Spleen (tissue), 11 donors: ENCODE results near the gene OPCML. TPM values are rescaled to one million over a fixed set of nuclear protein-coding genes. Genes with fewer than 3 reads are reported as not detected.

ENCODE experiments used
- DNase-seq: peaks from one replicate; pipeline ENCODE4 v3.0.0-alpha.2; 2020
- H3K27ac ChIP-seq, 8 donors: fragments of 200-600 bp; sonication (generic) in 7 of 8; 1 replicate in 4 of 8; 2 replicates in 4 of 8; pipeline versions ENCODE4 v1.5.0 to v1.8.0; 2016 to 2021; ENCODE audit warnings: inconsistent platforms in 4 of 8, mild to moderate bottlenecking in 4 of 8, moderate library complexity in 1 of 8
- H3K27me3 ChIP-seq, 7 donors: fragments of 200-600 bp; sonication (generic) in 6 of 7; replicated peaks in 1 of 7; 1 replicate in 4 of 7; 2 replicates in 3 of 7; pipeline versions ENCODE4 v1.5.0 to v1.8.0; 2016 to 2021; ENCODE audit warnings: inconsistent platforms in 3 of 7, mild to moderate bottlenecking in 1 of 7
- H3K36me3 ChIP-seq, 6 donors: fragments of 200-600 bp; sonication (generic) in 5 of 6; 1 replicate in 4 of 6; 2 replicates in 2 of 6; pipeline versions ENCODE4 v1.5.0 to v1.8.0; 2016 to 2021; ENCODE audit warnings: inconsistent platforms in 2 of 6
- H3K4me1 ChIP-seq, 6 donors: fragments of 200-600 bp; sonication (generic) in 5 of 6; 1 replicate in 3 of 6; 2 replicates in 3 of 6; pipeline versions ENCODE4 v1.5.0 to v1.8.0; 2016 to 2021; ENCODE audit warnings: inconsistent platforms in 3 of 6
- H3K4me3 ChIP-seq, 8 donors: fragments of 200-600 bp; sonication (generic) in 7 of 8; 1 replicate in 4 of 8; 2 replicates in 4 of 8; pipeline versions ENCODE4 v1.5.0 to v1.8.0; 2016 to 2021; ENCODE audit warnings: inconsistent platforms in 4 of 8, mild to moderate bottlenecking in 4 of 8, moderate library complexity in 2 of 8
- H3K9me3 ChIP-seq, 8 donors: fragments of 200-600 bp; sonication (generic) in 7 of 8; 1 replicate in 4 of 8; 2 replicates in 4 of 8; pipeline versions ENCODE4 v1.5.0 to v1.8.0; 2016 to 2021; ENCODE audit warnings: inconsistent platforms in 4 of 8
- CTCF ChIP-seq, 11 experiments: fragments of 200-600 bp in 7 of 11; fragments of 450-650 bp in 4 of 11; sonication (generic) in 4 of 11; IDR thresholded peaks in 8 of 11; conservative IDR thresholded peaks in 3 of 11; 1 replicate in 7 of 11; 2 replicates in 4 of 11; pipeline versions ENCODE4 v1.4.0 to v1.8.0; 2016 to 2021; ENCODE audit warnings: antibody characterized with exemption in 11 of 11, inconsistent platforms in 4 of 11, mild to moderate bottlenecking in 1 of 11
- POLR2A ChIP-seq, 3 donors: fragments of 450-650 bp; IDR thresholded peaks; one replicate each; pipeline ENCODE4 v1.5.1; 2017; ENCODE audit warnings: antibody characterized with exemption in 3 of 3, mild to moderate bottlenecking in 1 of 3
- POLR2AphosphoS5 ChIP-seq, 3 donors: sonication (generic); formaldehyde crosslinking; IDR thresholded peaks; one replicate each; pipeline ENCODE4 v1.5.1; 2017; ENCODE audit warnings: antibody characterized with exemption in 3 of 3
- WGBS, 5 donors: extraction: QIAGEN DNeasy Blood & Tissue Kit in 3 of 5; methylation state at CpG; one replicate each; pipeline versions ENCODE4 v1.1.5 to v1.1.7; 2013 to 2018; 5-methylcytosine and 5-hydroxymethylcytosine counted together
- intact Hi-C: fragments of 100-400 bp; cut with DNase I; formaldehyde crosslinking; loops from one replicate; pipeline ENCODE4 v1.15.0; 2023; ENCODE audit warnings: low total_unique reads
- polyA plus RNA-seq, 3 donors: library from polyadenylated mRNA; stranded (reverse); fragments of 200-250 nt; gene quantifications; one replicate each; pipeline ENCODE4 v1.2.1, GENCODE V29; 2013
- total RNA-seq, 7 donors: library from RNA; depleted of rRNA in 3 of 7; stranded (reverse); fragments of >200 nt in 3 of 7; fragmentation: NEBNext Ultra II Directional in 4 of 7; extraction: Animal tissue kit (Norgen Biotek cat#: 25700) in 4 of 7; gene quantifications; one replicate each; pipeline versions ENCODE4 v1.1.0 to v1.2.1, GENCODE V29; 2016 to 2021
- donor health status: healthy with polysubstance abuse.
- donor health status: DM: no; HTN: no; CAD: no; lungs with moderate emphysema.
- donor health status: DM: no; HTN: no; CAD: no.
- donor health status: Bipolar disorder and iron deficiency.
- donor health status: healthy.
- donor health status: DM: no; HTN: no; CAD: no.
- donor health status: DM: yes; HTN: yes; CAD: no.

OPCML gene
- total and polyA plus RNA-seq, 10 donors = 0.09 to 10.7 (median 3.1) TPM

GRCh38 chr11:133300666-133301065, 231.6 kb downstream of the OPCML start:
- Histone ChIP-seq H3K9me3 (peaks cover 0 to 6% (median 0%) of the 10 kb centered on the region in 8 donors), H3K4me3 (no peak overlapping the region), H3K36me3 (no peaks in the 10 kb centered on the region), H3K27me3 (no peaks in the 10 kb centered on the region), H3K4me1 (no peaks in the 10 kb centered on the region), H3K27ac (no peak overlapping the region)
- TF ChIP-seq POLR2AphosphoS5 (IDR thresholded peaks at IDR 0.05) = no peak
- TF ChIP-seq POLR2A (IDR thresholded peaks at IDR 0.05) = no peak
- intact Hi-C loops = no loop called here
- no peak for DNase-seq
- WGBS, 5 donors = 71 to 90% (median 83%) methylated on average over 3 of the region's 3 CpGs

DNA sequence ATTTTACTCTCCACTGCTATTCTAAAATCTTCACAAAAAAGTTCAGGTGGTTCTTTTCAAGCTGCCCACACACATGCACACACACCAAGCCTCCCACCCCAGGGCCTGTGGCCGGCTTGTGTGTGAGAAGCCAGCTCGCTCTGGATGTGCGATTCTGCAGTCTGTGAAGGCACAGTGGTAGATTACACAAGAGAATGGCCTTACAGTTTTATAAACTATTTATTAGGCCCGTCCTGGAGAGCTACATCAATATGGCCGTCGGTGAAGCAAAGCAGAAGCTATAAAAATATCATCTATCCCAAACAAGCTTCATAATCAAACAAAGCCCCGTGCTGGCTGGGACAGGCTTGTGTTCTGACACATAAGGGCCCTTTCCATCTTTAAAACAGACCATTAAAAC, 240.5 kb downstream of the OPCML start:
- TF ChIP-seq POLR2A (IDR thresholded peaks at IDR 0.05) (no peak), CTCF (IDR thresholded peaks at IDR 0.05 in 8 of 11, conservative IDR thresholded peaks at IDR 0.05 in 3 of 11) (no peak), POLR2AphosphoS5 (IDR thresholded peaks at IDR 0.05) (no peak)
- no peaks in the 10 kb centered on the region for H3K9me3 ChIP-seq
- no peaks in the 10 kb centered on the region for H3K27me3 ChIP-seq
- no peaks in the 10 kb centered on the region for H3K4me1 ChIP-seq
- H3K36me3 ChIP-seq = no peaks in the 10 kb centered on the region
- DNase-seq = no peak
- 72 to 85% (median 80%) methylated on average over 7 of the region's 7 CpGs for WGBS, 5 donors
- intact Hi-C loops = no loop called here
- no peak overlapping the region for H3K27ac ChIP-seq
- H3K4me3 ChIP-seq = no peak overlapping the region

- 76 to 83% (median 79%) methylated on average over 6 of the region's 6 CpGs for WGBS, 5 donors
- DNase-seq = no peak
- H3K4me1 ChIP-seq = no peaks in the 10 kb centered on the region
- H3K36me3 ChIP-seq = no peaks in the 10 kb centered on the region
- H3K4me3 ChIP-seq = no peak overlapping the region
- H3K27me3 ChIP-seq = no peaks in the 10 kb centered on the region
- TF ChIP-seq POLR2AphosphoS5 (IDR thresholded peaks at IDR 0.05) (no peak), POLR2A (IDR thresholded peaks at IDR 0.05) (no peak), CTCF (IDR thresholded peaks at IDR 0.05 in 8 of 11, conservative IDR thresholded peaks at IDR 0.05 in 3 of 11) (no peak)
- H3K27ac ChIP-seq = no peak overlapping the region
- H3K9me3 ChIP-seq = no peaks in the 10 kb centered on the region
- intact Hi-C loops = no loop called here
Observed at GRCh38 chr11:133285359-133285758, 246.9 kb downstream of the OPCML start.

GRCh38 chr11:133284156-133284555, 248.1 kb downstream of the OPCML start:
- H3K4me3 ChIP-seq = no peak overlapping the region
- H3K27ac ChIP-seq = no peak overlapping the region
- intact Hi-C loops = no loop called here
- H3K4me1 ChIP-seq = no peaks in the 10 kb centered on the region
- DNase-seq = no peak
- H3K36me3 ChIP-seq = no peaks in the 10 kb centered on the region
- peaks cover 0 to 4% (median 0%) of the 10 kb centered on the region in 7 donors for H3K27me3 ChIP-seq
- no peak for TF ChIP-seq CTCF (IDR thresholded peaks at IDR 0.05 in 8 of 11, conservative IDR thresholded peaks at IDR 0.05 in 3 of 11)
- no peaks in the 10 kb centered on the region for H3K9me3 ChIP-seq
- 75 to 82% (median 76%) methylated on average over 9 of the region's 9 CpGs for WGBS, 5 donors

- 90 to 94% (median 90%) methylated on average over 5 of the region's 5 CpGs for WGBS, 5 donors
- intact Hi-C loops = no loop called here
- Histone ChIP-seq H3K9me3 (no peaks in the 10 kb centered on the region), H3K4me3 (no peak overlapping the region), H3K27ac (no peak overlapping the region), H3K4me1 (no peaks in the 10 kb centered on the region), H3K36me3 (no peaks in the 10 kb centered on the region), H3K27me3 (peaks cover 0 to 10% (median 0%) of the 10 kb centered on the region in 7 donors)
- no peak for DNase-seq
- TF ChIP-seq POLR2AphosphoS5 (IDR thresholded peaks at IDR 0.05) = no peak
- no peak for TF ChIP-seq CTCF (IDR thresholded peaks at IDR 0.05 in 8 of 11, conservative IDR thresholded peaks at IDR 0.05 in 3 of 11)
- no peak for TF ChIP-seq POLR2A (IDR thresholded peaks at IDR 0.05)
Observed at GRCh38 chr11:133277886-133278285, 254.4 kb downstream of the OPCML start.
